Esophagus mucosa (tissue), 1 donor: ENCODE results near the gene EFL1. TPM values are rescaled to one million over a fixed set of nuclear protein-coding genes. Genes with fewer than 3 reads are reported as not detected.

ENCODE experiments used
- total RNA-seq: library from RNA; stranded (reverse); gene quantifications from one replicate; pipeline ENCODE4 v1.2.4, GENCODE V29; 2023
- donor health status: DM: yes; HTN: yes; CAD: no.

Gene EFL1
- total RNA-seq, 1 donor from 2014 or later, result 14.5 TPM

Other genes starting within 250 kb of the EFL1 start
- 0.48 TPM for gene MEX3B, start 216.7 kb downstream of the EFL1 start, total RNA-seq
- gene SAXO2, start 84 bp upstream of the EFL1 start, total RNA-seq, result 0.80 TPM
- gene GOLGA6L10, start 86.7 kb upstream of the EFL1 start, total RNA-seq, result 3.9 TPM
- 6.1 TPM for gene GOLGA6L9, start 167.1 kb upstream of the EFL1 start, total RNA-seq